Liver (tissue), 3 donors: ENCODE measurements around the gene EIF4B.

Experiments
- ATF3 ChIP-seq: IDR thresholded peaks from 2 replicates; pipeline ENCODE4 v1.6.1; 2016; ENCODE audit warnings: antibody characterized with exemption
- CTCF ChIP-seq: fragments of 150-350 bp; IDR thresholded peaks from 2 replicates; pipeline ENCODE4 v1.5.1; 2017; ENCODE audit warnings: improper control_type of control experiment, low read depth, low read length; ENCODE audit not compliant: missing input control
- FOXA1 ChIP-seq: IDR thresholded peaks from 2 replicates; pipeline ENCODE4 v1.6.1; 2016; ENCODE audit warnings: antibody characterized with exemption
- FOXA2 ChIP-seq: IDR thresholded peaks from 2 replicates; pipeline ENCODE4 v1.6.1; 2016; ENCODE audit warnings: antibody characterized with exemption
- GABPA ChIP-seq, 2 donors: IDR thresholded peaks in 1 of 2; conservative IDR thresholded peaks in 1 of 2; 2 replicates each; pipeline ENCODE4 v1.6.1; 2016; ENCODE audit warnings: antibody characterized with exemption in 2 of 2, mild to moderate bottlenecking in 1 of 2, moderate library complexity in 1 of 2
- RAD21 ChIP-seq, 2 donors: IDR thresholded peaks; 2 replicates each; pipeline ENCODE4 v1.6.1; 2016; ENCODE audit warnings: antibody characterized with exemption in 2 of 2, mild to moderate bottlenecking in 2 of 2
- REST ChIP-seq: IDR thresholded peaks from 2 replicates; pipeline ENCODE4 v1.6.1; 2016; ENCODE audit warnings: antibody characterized with exemption, mild to moderate bottlenecking
- YY1 ChIP-seq: IDR thresholded peaks from 2 replicates; pipeline ENCODE4 v1.6.1; 2016; ENCODE audit warnings: antibody characterized with exemption, mild to moderate bottlenecking
- ZBTB33 ChIP-seq: IDR thresholded peaks from 2 replicates; pipeline ENCODE4 v1.6.1; 2016; ENCODE audit warnings: antibody characterized with exemption
- donor health status: healthy.
- donor health status: healthy.

- TF ChIP-seq CTCF (peak; percentile 24), FOXA2 (no peak), REST (no peak), FOXA1 (no peak), GABPA (IDR thresholded peaks at IDR 0.05 in 1 of 2, conservative IDR thresholded peaks at IDR 0.05 in 1 of 2) (no peak), ZBTB33 (no peak), RAD21 (IDR thresholded peaks at IDR 0.05) (peak; percentile 66 to 72), YY1 (no peak), ATF3 (no peak)
These were observed 30.3 kb upstream of the EIF4B start for GRCh38 chr12:52975820-52976573.
